ENCODE measurements around the gene JADE2.
"Not testable (repeated sequence)": the region's sequence is repeated elsewhere in the genome, so short reads cannot be mapped to it uniquely, and the experiment has no call there.

JADE2 gene

GRCh38 chr5:134503088-134503936 lies 22.2 kb upstream of the JADE2 start:
- Mint-ChIP-seq H3K36me3 (no peaks in the 10 kb centered on the region), H3K9me3 (no peaks in the 10 kb centered on the region), H3K27me3 (no peaks in the 10 kb centered on the region), H3K27ac (no peak overlapping the region), H3K4me3 (no peak overlapping the region), H3K4me1 (peaks cover 8% of the 10 kb centered on the region)
- no peak for DNase-seq (ENCODE audit: low spot score in 2 of 2)
- no peak for ATAC-seq (ENCODE audit: low read depth)

DNA sequence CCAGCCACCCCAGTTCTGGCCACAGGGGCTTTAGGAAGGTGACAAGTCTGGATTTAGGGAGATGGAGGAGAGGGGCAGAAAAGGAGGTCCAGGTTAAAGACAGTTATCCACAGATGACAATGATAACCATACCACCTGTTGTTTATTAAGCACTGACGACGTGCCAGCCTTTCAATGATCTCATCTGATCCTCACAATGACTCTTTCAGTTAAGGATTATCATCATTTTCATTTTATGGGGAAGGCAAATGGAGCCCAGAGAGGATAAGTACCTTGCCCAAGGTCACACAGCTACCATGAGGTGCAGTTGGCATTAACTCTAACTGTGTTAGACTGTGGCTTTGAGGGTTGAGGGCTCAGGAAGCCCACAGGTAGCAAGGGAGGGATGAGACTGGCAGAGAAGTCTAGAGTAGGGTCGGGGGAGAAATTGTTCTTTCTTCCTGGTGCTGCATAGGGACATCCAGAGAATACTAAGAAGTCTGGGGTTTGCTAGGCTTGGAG lies 21.5 kb upstream of the JADE2 start:
- DNase-seq (ENCODE audit: low spot score in 2 of 2) (no peak), ATAC-seq (ENCODE audit: low read depth) (no peak)
- H3K9me3 Mint-ChIP-seq: no peaks in the 10 kb centered on the region
- no peaks in the 10 kb centered on the region for H3K36me3 Mint-ChIP-seq
- H3K27me3 Mint-ChIP-seq: no peaks in the 10 kb centered on the region
- H3K4me1 Mint-ChIP-seq: peaks cover 8% of the 10 kb centered on the region
- no peak overlapping the region for H3K4me3 Mint-ChIP-seq
- H3K27ac Mint-ChIP-seq: no peak overlapping the region

DNA sequence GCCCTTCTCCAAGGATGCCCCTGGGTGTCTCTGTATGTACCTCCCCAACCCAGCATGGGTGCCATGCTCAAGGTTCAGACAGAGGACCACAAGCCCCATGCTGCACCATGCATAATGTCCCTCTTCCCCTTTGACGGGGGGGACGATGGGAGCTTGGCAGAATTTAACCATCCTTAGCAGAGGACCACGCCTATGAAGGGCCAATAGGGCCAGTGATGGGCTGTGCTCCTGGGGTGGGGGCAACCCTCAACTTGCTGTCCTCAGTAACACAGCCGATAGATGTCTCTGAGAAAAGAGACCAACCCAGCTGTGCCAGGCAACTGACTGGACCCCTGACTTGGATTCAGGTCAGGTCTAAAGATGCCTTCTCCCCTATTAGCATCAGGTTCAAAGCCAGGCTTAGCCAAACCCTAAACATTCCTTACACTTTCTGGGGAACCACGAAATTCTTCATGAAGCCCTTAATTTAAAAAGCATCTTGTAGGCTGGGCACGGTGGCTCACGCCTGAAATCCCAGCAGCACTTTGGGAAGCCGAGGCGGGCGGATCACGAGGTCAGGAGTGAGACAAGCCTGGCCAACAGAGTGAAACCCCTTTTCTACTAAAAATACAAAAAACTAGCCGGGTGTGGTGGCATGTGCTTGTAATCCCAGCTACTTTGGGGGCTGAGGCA lies 20.7 kb upstream of the JADE2 start:
- Mint-ChIP-seq H3K27me3 (no peaks in the 10 kb centered on the region), H3K27ac (no peak overlapping the region), H3K4me3 (no peak overlapping the region), H3K9me3 (no peaks in the 10 kb centered on the region), H3K4me1 (peaks cover 8% of the 10 kb centered on the region), H3K36me3 (no peaks in the 10 kb centered on the region)
- ATAC-seq (ENCODE audit: low read depth) (no peak), DNase-seq (ENCODE audit: low spot score in 2 of 2) (no peak)

GRCh38 chr5:134506054-134507039 lies 19.1 kb upstream of the JADE2 start:
- Mint-ChIP-seq H3K4me1 (peaks cover 8% of the 10 kb centered on the region), H3K4me3 (no peak overlapping the region), H3K9me3 (no peaks in the 10 kb centered on the region), H3K36me3 (no peaks in the 10 kb centered on the region), H3K27ac (no peak overlapping the region), H3K27me3 (no peaks in the 10 kb centered on the region)
- DNase-seq (ENCODE audit: low spot score in 2 of 2): no peak
- no peak for ATAC-seq (ENCODE audit: low read depth)

- Mint-ChIP-seq H3K27me3 (no peaks in the 10 kb centered on the region), H3K27ac (no peak overlapping the region)
Measured at GRCh38 chr5:134507452-134507851, 18.0 kb upstream of the JADE2 start.

GRCh38 chr5:134508521-134509195 lies 16.8 kb upstream of the JADE2 start:
- Mint-ChIP-seq H3K9me3 (no peaks in the 10 kb centered on the region), H3K4me3 (no peak overlapping the region), H3K36me3 (no peaks in the 10 kb centered on the region), H3K4me1 (no peaks in the 10 kb centered on the region), H3K27ac (no peak overlapping the region), H3K27me3 (no peaks in the 10 kb centered on the region)
- no peak for ATAC-seq (ENCODE audit: low read depth)
- DNase-seq (ENCODE audit: low spot score in 2 of 2): no peak

More at GRCh38 chr5:134507452-134507851, 18.0 kb upstream of the JADE2 start:
- no peak for DNase-seq (ENCODE audit: low spot score in 2 of 2)
- H3K36me3 Mint-ChIP-seq: no peaks in the 10 kb centered on the region
- no peaks in the 10 kb centered on the region for H3K9me3 Mint-ChIP-seq
- no peak overlapping the region for H3K4me3 Mint-ChIP-seq
- ATAC-seq (ENCODE audit: low read depth): no peak
- H3K4me1 Mint-ChIP-seq: peaks cover 2% of the 10 kb centered on the region

- H3K27me3 Mint-ChIP-seq: no peaks in the 10 kb centered on the region
- H3K27ac Mint-ChIP-seq: peak overlapping the region; percentile 2
- ATAC-seq (ENCODE audit: low read depth): no peak
- H3K36me3 Mint-ChIP-seq: no peaks in the 10 kb centered on the region
- no peak for DNase-seq (ENCODE audit: low spot score in 2 of 2)
- no peaks in the 10 kb centered on the region for H3K4me1 Mint-ChIP-seq
- H3K9me3 Mint-ChIP-seq: no peaks in the 10 kb centered on the region
- H3K4me3 Mint-ChIP-seq: no peak overlapping the region
Measured at GRCh38 chr5:134509308-134510040, 16.0 kb upstream of the JADE2 start.

GRCh38 chr5:134510970-134511795 lies 14.3 kb upstream of the JADE2 start:
- no peak for ATAC-seq (ENCODE audit: low read depth)

DNA sequence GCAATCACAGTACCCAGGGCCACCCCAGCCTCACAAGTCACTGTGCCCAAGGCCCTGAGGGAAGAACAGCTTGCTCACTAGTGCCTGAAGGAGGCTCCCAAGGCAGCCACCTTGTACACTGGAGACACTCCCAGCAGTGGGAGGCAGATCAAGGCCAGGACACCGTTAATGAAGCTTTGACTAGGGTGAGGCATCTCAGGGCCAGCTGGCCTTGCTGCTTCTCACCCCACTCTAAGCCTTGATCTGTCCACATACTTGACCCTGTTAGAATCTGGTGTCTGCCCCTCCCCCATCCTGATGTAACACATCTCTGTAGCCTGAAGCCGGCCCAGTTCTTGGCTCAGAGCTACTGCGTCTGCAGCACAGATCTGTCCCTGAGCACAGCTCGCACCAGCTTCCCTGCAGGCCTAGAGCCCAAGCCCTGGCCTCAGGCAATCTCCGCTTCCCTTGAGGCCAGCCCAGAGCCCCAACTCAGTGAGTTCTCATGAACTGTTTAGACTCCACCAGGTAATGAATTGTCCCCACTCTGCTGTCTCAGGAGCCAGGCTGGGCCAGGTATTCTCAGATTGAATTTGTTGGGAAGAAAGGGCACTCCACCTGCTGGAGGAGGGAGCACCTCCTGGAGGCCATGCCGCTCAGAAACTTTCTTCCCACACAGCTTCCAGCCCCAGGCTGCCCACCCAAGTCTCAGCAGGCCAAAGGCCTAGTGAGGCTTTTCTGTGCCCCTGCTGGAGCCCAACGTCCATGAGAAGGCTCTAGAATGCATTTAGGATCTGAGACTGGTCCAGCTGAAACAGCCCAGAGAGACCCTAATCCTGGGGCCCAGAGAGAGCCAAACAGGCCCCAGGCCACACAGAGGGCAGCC lies 13.4 kb upstream of the JADE2 start:
- H3K4me3 Mint-ChIP-seq: no peak overlapping the region
- no peaks in the 10 kb centered on the region for H3K4me1 Mint-ChIP-seq
- H3K27me3 Mint-ChIP-seq: no peaks in the 10 kb centered on the region
- ATAC-seq (ENCODE audit: low read depth): no peak
- no peak overlapping the region for H3K27ac Mint-ChIP-seq
- DNase-seq (ENCODE audit: low spot score in 2 of 2): no peak
- no peaks in the 10 kb centered on the region for H3K36me3 Mint-ChIP-seq
- no peaks in the 10 kb centered on the region for H3K9me3 Mint-ChIP-seq

More at GRCh38 chr5:134510970-134511795, 14.3 kb upstream of the JADE2 start:
- no peaks in the 10 kb centered on the region for H3K9me3 Mint-ChIP-seq
- DNase-seq (ENCODE audit: low spot score in 2 of 2): no peak
- H3K27me3 Mint-ChIP-seq: no peaks in the 10 kb centered on the region
- H3K4me1 Mint-ChIP-seq: no peaks in the 10 kb centered on the region
- H3K27ac Mint-ChIP-seq: peak overlapping the region; percentile 49
- H3K4me3 Mint-ChIP-seq: no peak overlapping the region
- H3K36me3 Mint-ChIP-seq: no peaks in the 10 kb centered on the region

GRCh38 chr5:134512661-134512999 lies 12.8 kb upstream of the JADE2 start:
- Mint-ChIP-seq H3K27me3 (no peaks in the 10 kb centered on the region), H3K4me1 (no peaks in the 10 kb centered on the region), H3K9me3 (no peaks in the 10 kb centered on the region), H3K36me3 (no peaks in the 10 kb centered on the region), H3K27ac (no peak overlapping the region), H3K4me3 (no peak overlapping the region)
- DNase-seq (ENCODE audit: low spot score in 2 of 2): no peak
- ATAC-seq (ENCODE audit: low read depth): no peak

- Mint-ChIP-seq H3K27me3 (no peaks in the 10 kb centered on the region), H3K36me3 (no peaks in the 10 kb centered on the region), H3K4me1 (peaks cover under 1% of the 10 kb centered on the region), H3K4me3 (no peak overlapping the region), H3K9me3 (no peaks in the 10 kb centered on the region), H3K27ac (no peak overlapping the region)
- ATAC-seq (ENCODE audit: low read depth) (no peak), DNase-seq (ENCODE audit: low spot score in 2 of 2) (no peak)
Measured at GRCh38 chr5:134515801-134516200, 9.7 kb upstream of the JADE2 start.

GRCh38 chr5:134516984-134517383 lies 8.5 kb upstream of the JADE2 start:
- ATAC-seq (ENCODE audit: low read depth); H3K27me3 Mint-ChIP-seq; H3K9me3 Mint-ChIP-seq; DNase-seq (ENCODE audit: low spot score in 2 of 2); H3K4me1 Mint-ChIP-seq; H3K4me3 Mint-ChIP-seq; H3K27ac Mint-ChIP-seq; H3K36me3 Mint-ChIP-seq: not testable (repeated sequence)
